Measurements from ENCODE around the gene R3HDM4.
"Not testable (repeated sequence)": the region's sequence is repeated elsewhere in the genome, so short reads cannot be mapped to it uniquely, and the experiment has no call there.

Gene R3HDM4

GRCh38 chr19:958967-959855 lies 46.2 kb upstream of the R3HDM4 start:
- Histone ChIP-seq H3K27me3 (ENCODE audit: control insufficient read depth in 3 of 3, insufficient read depth in 3 of 3, low read depth in 1 of 3, low read length in 3 of 3) (no peaks in the 10 kb centered on the region), H2BK15ac (ENCODE audit: low read length) (peak overlapping the region; percentile 98), H2AFZ (ENCODE audit: low read length) (no peak overlapping the region), H4K91ac (ENCODE audit: low read depth, low read length, poor library complexity) (no peak overlapping the region), H3K18ac (ENCODE audit: low read length) (peak overlapping the region; percentile 92), H3K4me1 (ENCODE audit: control insufficient read depth in 2 of 2, insufficient read depth in 1 of 2, low read depth in 1 of 2, low read length in 2 of 2) (peaks cover 24 to 34% of the 10 kb centered on the region in 2 donors), H3K27ac (replicated peaks; ENCODE audit: low read length) (no peak overlapping the region), H3K4ac (ENCODE audit: low read length) (no peak overlapping the region), H3K4me2 (ENCODE audit: insufficient read depth, low read length, poor library complexity, severe bottlenecking) (no peak overlapping the region), H3K79me1 (ENCODE audit: low read depth, low read length) (peaks cover 29% of the 10 kb centered on the region), H2BK12ac (ENCODE audit: low read length) (peak overlapping the region; percentile 63), H4K8ac (ENCODE audit: low read depth, low read length) (no peak overlapping the region), H2BK120ac (ENCODE audit: low read depth, low read length) (peak overlapping the region; percentile 97), H3K36me3 (replicated peaks in 1 of 2; ENCODE audit: control insufficient read depth in 2 of 2, insufficient read depth in 2 of 2, low read length in 2 of 2) (peaks cover 28 to 54% of the 10 kb centered on the region in 2 donors), H2BK5ac (ENCODE audit: low read length) (peak overlapping the region; percentile 93), H3K14ac (ENCODE audit: low read length) (no peak overlapping the region), H3K23ac (ENCODE audit: low read depth, low read length, poor library complexity) (no peak overlapping the region), H3K9ac (ENCODE audit: low read depth, low read length, poor library complexity) (no peak overlapping the region), H3K4me3 (ENCODE audit: low read length in 2 of 2) (peak overlapping the region in 1 of 2 donors; percentile 32), H3K9me3 (replicated peaks in 1 of 2; ENCODE audit: control insufficient read depth in 2 of 2, insufficient read depth in 1 of 2, low read depth in 1 of 2, low read length in 2 of 2) (peaks cover 0 to 3% of the 10 kb centered on the region in 2 donors), H2AK5ac (ENCODE audit: low read depth, low read length) (peak overlapping the region; percentile 95)
- WGBS, 2 donors (ENCODE audit: extremely low coverage in 2 of 2, insufficient read length in 2 of 2, insufficient replicate concordance in 1 of 2): no CpG with 5 or more reads among the region's 36 CpGs
- no peak for DNase-seq (ENCODE audit: low spot score)

- H2AFZ ChIP-seq (ENCODE audit: low read length); H3K27me3 ChIP-seq (ENCODE audit: control insufficient read depth in 3 of 3, insufficient read depth in 3 of 3, low read depth in 1 of 3, low read length in 3 of 3); H2BK120ac ChIP-seq (ENCODE audit: low read depth, low read length); H3K23ac ChIP-seq (ENCODE audit: low read depth, low read length, poor library complexity); DNase-seq (ENCODE audit: low spot score); H3K9me3 ChIP-seq (replicated peaks in 1 of 2; ENCODE audit: control insufficient read depth in 2 of 2, insufficient read depth in 1 of 2, low read depth in 1 of 2, low read length in 2 of 2); H4K91ac ChIP-seq (ENCODE audit: low read depth, low read length, poor library complexity); H3K4me3 ChIP-seq (ENCODE audit: low read length in 2 of 2); H3K9ac ChIP-seq (ENCODE audit: low read depth, low read length, poor library complexity); H3K14ac ChIP-seq (ENCODE audit: low read length); H4K8ac ChIP-seq (ENCODE audit: low read depth, low read length); H2BK12ac ChIP-seq (ENCODE audit: low read length); H2BK15ac ChIP-seq (ENCODE audit: low read length); H3K4ac ChIP-seq (ENCODE audit: low read length): not testable (repeated sequence)
- H3K79me1 ChIP-seq (ENCODE audit: low read depth, low read length): peaks cover 39% of the 10 kb centered on the region
- peak overlapping the region; percentile 96 for H2BK5ac ChIP-seq (ENCODE audit: low read length)
- H3K27ac ChIP-seq (replicated peaks; ENCODE audit: low read length): peak overlapping the region; percentile 96
- H2AK5ac ChIP-seq (ENCODE audit: low read depth, low read length): peak overlapping the region; percentile 61
- H3K4me1 ChIP-seq (ENCODE audit: control insufficient read depth in 2 of 2, insufficient read depth in 1 of 2, low read depth in 1 of 2, low read length in 2 of 2): peaks cover 34 to 47% of the 10 kb centered on the region in 2 donors
- peak overlapping the region; percentile 20 for H3K18ac ChIP-seq (ENCODE audit: low read length)
- H3K4me2 ChIP-seq (ENCODE audit: insufficient read depth, low read length, poor library complexity, severe bottlenecking): peak overlapping the region; percentile 36
- no CpG with 5 or more reads among the region's 9 CpGs for WGBS, 2 donors (ENCODE audit: extremely low coverage in 2 of 2, insufficient read length in 2 of 2, insufficient replicate concordance in 1 of 2)
- peaks cover 18 to 38% of the 10 kb centered on the region in 2 donors for H3K36me3 ChIP-seq (replicated peaks in 1 of 2; ENCODE audit: control insufficient read depth in 2 of 2, insufficient read depth in 2 of 2, low read length in 2 of 2)
Measured at GRCh38 chr19:957578-957977, 44.6 kb upstream of the R3HDM4 start.

GRCh38 chr19:956766-957440 lies 43.9 kb upstream of the R3HDM4 start:
- H2BK5ac ChIP-seq (ENCODE audit: low read length): peak overlapping the region; percentile 96
- H3K4me1 ChIP-seq (ENCODE audit: control insufficient read depth in 2 of 2, insufficient read depth in 1 of 2, low read depth in 1 of 2, low read length in 2 of 2): peaks cover 35 to 49% of the 10 kb centered on the region in 2 donors
- peak overlapping the region; percentile 96 for H3K27ac ChIP-seq (replicated peaks; ENCODE audit: low read length)
- H3K4me2 ChIP-seq (ENCODE audit: insufficient read depth, low read length, poor library complexity, severe bottlenecking): peak overlapping the region; percentile 45
- H3K4ac ChIP-seq (ENCODE audit: low read length): peak overlapping the region; percentile 66
- peaks cover 18 to 33% of the 10 kb centered on the region in 2 donors for H3K36me3 ChIP-seq (replicated peaks in 1 of 2; ENCODE audit: control insufficient read depth in 2 of 2, insufficient read depth in 2 of 2, low read length in 2 of 2)
- H3K4me3 ChIP-seq (ENCODE audit: low read length in 2 of 2): no peak overlapping the region
- H3K14ac ChIP-seq (ENCODE audit: low read length): peak overlapping the region; percentile 94
- H4K91ac ChIP-seq (ENCODE audit: low read depth, low read length, poor library complexity): peak overlapping the region; percentile 85
- H3K23ac ChIP-seq (ENCODE audit: low read depth, low read length, poor library complexity): no peak overlapping the region
- peak overlapping the region; percentile 65 for H4K8ac ChIP-seq (ENCODE audit: low read depth, low read length)
- H2BK15ac ChIP-seq (ENCODE audit: low read length): peak overlapping the region; percentile 58
- H3K9me3 ChIP-seq (replicated peaks in 1 of 2; ENCODE audit: control insufficient read depth in 2 of 2, insufficient read depth in 1 of 2, low read depth in 1 of 2, low read length in 2 of 2): no peaks in the 10 kb centered on the region
- H2AFZ ChIP-seq (ENCODE audit: low read length): no peak overlapping the region
- peak overlapping the region; percentile 95 for H2AK5ac ChIP-seq (ENCODE audit: low read depth, low read length)
- WGBS, 2 donors (ENCODE audit: extremely low coverage in 2 of 2, insufficient read length in 2 of 2, insufficient replicate concordance in 1 of 2): no CpG with 5 or more reads among the region's 27 CpGs
- no peak overlapping the region for H2BK120ac ChIP-seq (ENCODE audit: low read depth, low read length)
- peak overlapping the region; percentile 98 for H3K18ac ChIP-seq (ENCODE audit: low read length)
- peak; percentile 94 for DNase-seq (ENCODE audit: low spot score)
- peaks cover 39% of the 10 kb centered on the region for H3K79me1 ChIP-seq (ENCODE audit: low read depth, low read length)
- H3K9ac ChIP-seq (ENCODE audit: low read depth, low read length, poor library complexity): peak overlapping the region; percentile 74
- H3K27me3 ChIP-seq (ENCODE audit: control insufficient read depth in 3 of 3, insufficient read depth in 3 of 3, low read depth in 1 of 3, low read length in 3 of 3): no peaks in the 10 kb centered on the region
- H2BK12ac ChIP-seq (ENCODE audit: low read length): peak overlapping the region; percentile 97
